Bronchial epithelial cell (primary cell): ENCODE measurements around the gene SLC9A9. TPM values are rescaled to one million over a fixed set of nuclear protein-coding genes. Genes with fewer than 3 reads are reported as not detected.

ENCODE experiments used
- DNase-seq: peaks from one replicate; pipeline ENCODE4 v3.0.0-alpha.2; 2010; ENCODE audit warnings: low read depth
- FAIRE-seq: peaks from 2 replicates; lab custom pipeline; 2011; peaks lifted over from hg19 to GRCh38; lab: Jason Lieb, UNC
- H3K27me3 ChIP-seq: 2 replicates; pipeline ENCODE4 v1.5.1; 2011; ENCODE audit warnings: low read length; ENCODE audit not compliant: control insufficient read depth, insufficient read depth
- H3K36me3 ChIP-seq: 2 replicates; pipeline ENCODE4 v1.5.1; 2011; ENCODE audit warnings: low read length; ENCODE audit not compliant: control insufficient read depth, insufficient read depth
- H3K4me3 ChIP-seq: 2 replicates; pipeline ENCODE4 v1.5.1; 2011; ENCODE audit warnings: mild to moderate bottlenecking, low read depth, low read length, control low read depth
- CTCF ChIP-seq: IDR thresholded peaks from 2 replicates; pipeline ENCODE4 v1.5.1; 2011; ENCODE audit warnings: mild to moderate bottlenecking, moderate library complexity, low read length, control low read depth, inconsistent platforms; ENCODE audit not compliant: insufficient read depth, severe bottlenecking
- total RNA-seq: library from RNA; depleted of rRNA; stranded (reverse); fragments of >200 nt; gene quantifications from 2 replicates; pipeline ENCODE4 v1.2.1, GENCODE V29; 2014

The SLC9A9 gene
- total RNA-seq, 1 donor from 2014 or later = 1.3 TPM

- TF ChIP-seq CTCF = no peak
- FAIRE-seq (no peak), DNase-seq (no peak)
- Histone ChIP-seq H3K36me3 (no peaks in the 10 kb centered on the region), H3K27me3 (no peaks in the 10 kb centered on the region), H3K4me3 (no peak overlapping the region)
These were observed 17.0 kb upstream of the SLC9A9 start for GRCh38 chr3:143865302-143865701.

GRCh38 chr3:143859465-143860203 is 11.4 kb upstream of the SLC9A9 start:
- H3K27me3 ChIP-seq = no peaks in the 10 kb centered on the region
- FAIRE-seq (no peak), DNase-seq (no peak)
- H3K4me3 ChIP-seq = no peak overlapping the region
- no peak for TF ChIP-seq CTCF
- no peaks in the 10 kb centered on the region for H3K36me3 ChIP-seq

DNA sequence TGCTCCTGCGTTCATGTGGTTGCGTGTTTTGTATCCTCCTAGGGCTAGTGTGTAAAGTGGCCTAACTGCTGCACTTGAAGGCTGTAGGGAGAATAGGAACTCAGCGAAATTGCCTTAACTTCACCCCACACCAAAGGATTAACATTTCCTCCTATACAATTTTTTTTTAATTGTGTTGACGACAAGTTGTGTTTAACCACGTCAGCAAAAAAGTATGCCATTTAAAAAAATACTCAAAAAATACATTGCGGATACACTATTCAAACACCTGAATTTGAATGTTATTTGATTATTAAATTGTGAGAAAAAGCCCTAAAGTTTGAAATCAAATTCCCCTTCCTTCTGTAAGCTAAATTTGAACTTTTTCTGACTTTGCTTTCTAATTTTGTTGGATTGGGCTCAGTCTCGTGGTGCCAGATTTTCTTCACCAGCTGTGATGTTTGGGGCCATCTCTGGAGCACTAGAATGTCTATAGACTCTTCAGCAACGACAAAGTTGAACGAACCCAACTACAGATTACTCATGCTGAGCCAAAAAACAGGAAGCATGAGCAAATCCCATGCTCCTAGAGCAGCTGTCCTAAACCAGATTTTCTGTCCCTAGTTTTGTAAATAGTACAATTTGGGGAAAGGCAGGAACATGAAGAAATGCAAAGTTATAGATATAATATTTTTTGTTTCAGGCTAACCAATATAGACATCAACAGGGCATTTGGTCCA is 8.1 kb upstream of the SLC9A9 start:
- TF ChIP-seq CTCF = no peak
- DNase-seq (no peak), FAIRE-seq (no peak)
- no peak overlapping the region for H3K4me3 ChIP-seq
- H3K27me3 ChIP-seq = no peaks in the 10 kb centered on the region
- no peaks in the 10 kb centered on the region for H3K36me3 ChIP-seq

- Histone ChIP-seq H3K4me3 (no peak overlapping the region), H3K27me3 (no peaks in the 10 kb centered on the region), H3K36me3 (no peaks in the 10 kb centered on the region)
- FAIRE-seq (no peak), DNase-seq (no peak)
- TF ChIP-seq CTCF = no peak
These were observed 6.9 kb upstream of the SLC9A9 start for GRCh38 chr3:143855183-143855582.

- FAIRE-seq (peak; percentile 95), DNase-seq (peak; percentile 86)
- H3K4me3 ChIP-seq = no peak overlapping the region
- H3K36me3 ChIP-seq = no peaks in the 10 kb centered on the region
- H3K27me3 ChIP-seq = no peaks in the 10 kb centered on the region
- TF ChIP-seq CTCF = no peak
These were observed 3.2 kb upstream of the SLC9A9 start for GRCh38 chr3:143851331-143852017.
